Lung microvascular endothelial cell (primary cell): Measurements from ENCODE around the gene IL10RB. TPM values are rescaled to one million over a fixed set of nuclear protein-coding genes. Genes with fewer than 3 reads are reported as not detected.

ENCODE experiments used
- DNase-seq, 2 donors: peaks; one replicate each; pipeline versions ENCODE4 v3.0.0 to v3.0.0-alpha.2; 2010; ENCODE audit warnings: low read depth in 2 of 2
- total RNA-seq: library from RNA; depleted of rRNA; stranded (reverse); fragments of >200 nt; gene quantifications from 2 replicates; pipeline ENCODE4 v1.2.1, GENCODE V29; 2014

The IL10RB gene
- total RNA-seq, 1 donor from 2014 or later, result 46.4 TPM

DNA sequence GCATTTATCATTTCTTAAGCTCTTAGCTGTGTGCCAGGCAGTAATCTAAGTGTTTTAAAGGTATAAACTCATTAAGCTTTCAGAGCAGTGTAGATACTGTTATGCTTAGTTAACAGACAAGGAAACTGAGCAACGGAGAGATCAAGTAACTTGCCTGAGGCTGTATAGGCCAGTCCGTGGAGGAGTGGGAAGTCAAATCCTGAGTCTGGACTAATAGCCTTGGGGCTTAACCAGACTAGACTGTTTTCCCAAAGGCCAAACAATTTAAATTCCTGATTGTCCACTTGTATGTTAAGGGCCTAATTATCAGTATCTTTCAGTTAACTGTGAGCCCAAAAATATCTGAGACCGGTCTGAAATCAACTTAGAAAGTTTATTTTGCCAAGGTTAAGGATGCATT, 61.2 kb downstream of the IL10RB start:
- DNase-seq, result no peak

DNA sequence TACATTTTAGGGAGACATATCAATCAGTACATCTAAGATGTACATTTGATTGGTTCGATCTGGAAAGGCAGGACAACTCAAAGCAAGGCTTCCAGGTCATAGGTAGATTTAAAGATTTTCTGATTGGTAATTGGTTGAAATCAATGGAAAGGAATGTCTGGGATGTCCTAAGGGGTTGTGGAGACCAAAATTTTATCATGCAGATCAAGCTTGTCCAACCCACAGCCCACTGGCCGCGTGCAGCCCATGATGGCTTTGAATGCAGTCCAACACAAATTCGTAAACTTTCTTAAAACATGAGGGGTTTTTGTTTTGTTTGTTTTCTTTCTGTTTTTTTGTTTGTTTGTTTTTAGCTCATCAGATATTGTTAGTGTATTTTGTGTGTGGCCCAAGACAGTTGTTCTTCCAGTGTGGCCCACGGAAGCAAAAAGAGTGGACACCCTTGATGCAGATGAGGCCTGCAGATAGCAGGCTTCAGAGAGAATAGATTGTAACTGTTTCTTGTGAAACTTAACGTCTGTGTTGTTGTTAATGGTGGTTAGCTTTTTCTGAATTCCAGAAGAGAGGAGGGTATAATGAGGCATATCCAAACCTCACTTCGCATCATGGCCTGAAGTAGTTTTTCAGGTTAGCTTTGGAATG, 61.7 kb downstream of the IL10RB start:
- DNase-seq, result no peak

DNA sequence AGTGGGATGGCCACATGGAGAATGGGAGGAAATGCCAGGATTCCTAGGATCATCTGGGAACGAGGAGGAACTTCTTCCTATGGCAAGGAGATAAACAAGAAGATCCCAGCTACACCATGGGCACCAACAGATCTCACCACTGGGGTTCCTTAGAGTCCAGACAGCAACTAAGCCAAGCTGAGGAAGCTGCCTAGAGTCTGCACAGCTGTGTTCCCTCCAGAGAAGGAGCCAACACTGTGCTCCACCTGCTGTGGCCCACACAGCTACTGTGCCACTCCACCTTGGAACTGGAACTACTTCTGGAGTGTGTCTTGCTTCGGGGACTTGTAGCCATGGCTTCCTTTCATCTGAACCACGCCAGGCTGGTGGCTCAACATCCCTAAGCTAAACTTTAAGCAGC, 64.6 kb downstream of the IL10RB start:
- DNase-seq, result no peak

DNA sequence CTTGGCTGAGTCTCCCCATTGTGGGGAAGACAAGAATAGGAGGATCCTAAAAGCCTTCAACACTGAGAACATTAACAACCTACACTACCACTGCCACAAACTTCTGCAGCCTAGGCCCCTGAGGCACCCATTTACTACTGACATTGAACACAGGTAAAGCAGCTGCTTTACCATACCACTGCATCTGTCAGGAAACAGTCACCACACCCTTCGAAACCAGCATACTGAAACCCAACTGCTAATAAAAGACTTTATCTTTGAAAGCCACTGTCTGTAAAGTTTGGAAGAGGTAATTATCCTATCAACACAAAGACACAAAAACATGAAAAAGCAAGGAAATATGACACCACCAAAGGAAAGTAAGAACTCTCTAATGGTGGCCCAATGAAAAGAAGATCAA, 66.0 kb downstream of the IL10RB start:
- no peak for DNase-seq

DNA sequence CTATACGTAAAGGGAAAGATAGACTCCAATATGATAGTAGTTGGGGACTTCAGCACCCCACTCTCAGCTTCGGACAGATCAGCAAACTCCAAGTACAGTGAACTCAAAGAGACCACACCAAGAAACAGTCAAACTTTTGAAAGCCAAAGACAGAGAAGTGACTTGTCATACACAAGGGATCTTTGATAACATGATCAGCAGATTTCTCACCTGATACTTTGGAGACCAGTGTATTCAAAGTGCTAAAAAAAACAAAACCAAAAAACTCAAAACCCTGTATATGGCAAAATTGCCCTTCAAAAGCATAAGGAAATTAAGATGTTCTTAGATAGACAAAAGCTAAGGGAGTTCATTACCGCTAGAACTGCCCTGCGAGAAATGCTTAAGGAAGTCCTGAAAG, 68.0 kb downstream of the IL10RB start:
- DNase-seq, result no peak

DNA sequence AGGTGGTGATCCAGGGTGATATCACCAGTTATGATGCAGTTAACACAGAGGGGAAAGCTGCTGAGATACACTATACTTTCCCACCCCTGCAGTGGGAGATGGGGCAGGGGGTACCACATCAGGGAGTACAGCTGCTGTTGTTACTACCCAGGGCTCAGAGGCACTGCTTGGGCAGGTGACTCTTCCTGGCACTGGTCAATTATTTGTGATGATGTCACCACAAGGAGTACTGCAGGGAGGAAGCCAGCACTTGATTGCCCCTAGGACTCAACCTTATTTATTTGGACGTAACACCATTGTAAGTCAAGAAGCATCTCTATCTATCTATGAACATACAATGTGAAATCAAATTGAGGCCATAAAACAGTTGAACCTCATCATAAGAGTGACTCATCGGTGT, 68.7 kb downstream of the IL10RB start:
- no peak for DNase-seq

DNA sequence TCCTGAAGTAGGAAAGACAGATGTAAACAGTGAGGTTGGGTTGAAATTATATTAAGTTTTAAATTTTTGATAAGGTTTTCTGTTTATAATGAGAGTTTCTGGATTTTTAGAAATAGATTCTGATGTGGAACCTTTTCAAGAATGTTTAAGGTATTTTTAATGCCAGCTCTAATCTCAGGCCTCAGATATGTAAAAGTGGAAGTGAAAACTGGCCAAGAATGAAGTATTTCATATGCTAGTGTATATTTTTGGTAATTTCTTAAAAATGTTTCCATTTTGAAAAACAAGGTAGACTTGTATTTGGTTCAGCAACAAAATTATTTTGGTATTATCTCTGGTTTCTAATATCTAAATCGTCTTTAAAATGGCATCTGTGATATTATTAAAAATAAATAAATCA, 73.0 kb downstream of the IL10RB start:
- DNase-seq, result no peak

DNA sequence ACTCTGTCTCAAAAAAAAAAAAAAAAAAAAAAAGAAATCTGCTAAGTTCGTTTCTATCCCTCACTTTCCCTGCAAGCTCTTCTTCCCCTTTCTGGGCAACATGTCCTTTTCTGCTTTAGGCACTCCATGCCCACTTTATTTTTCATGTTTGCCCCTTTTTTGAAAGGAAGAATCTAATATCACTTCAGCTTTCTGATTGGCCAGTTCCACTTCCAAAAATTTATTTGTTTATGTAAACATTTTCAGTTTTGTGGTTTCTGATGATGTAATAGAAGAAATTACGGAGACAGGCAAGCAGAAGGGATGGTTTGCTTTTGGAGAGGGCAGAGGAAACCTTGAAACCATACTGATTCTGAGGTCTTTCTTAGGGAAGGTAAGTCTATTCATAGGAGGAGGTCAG, 73.8 kb downstream of the IL10RB start:
- DNase-seq, result no peak

DNA sequence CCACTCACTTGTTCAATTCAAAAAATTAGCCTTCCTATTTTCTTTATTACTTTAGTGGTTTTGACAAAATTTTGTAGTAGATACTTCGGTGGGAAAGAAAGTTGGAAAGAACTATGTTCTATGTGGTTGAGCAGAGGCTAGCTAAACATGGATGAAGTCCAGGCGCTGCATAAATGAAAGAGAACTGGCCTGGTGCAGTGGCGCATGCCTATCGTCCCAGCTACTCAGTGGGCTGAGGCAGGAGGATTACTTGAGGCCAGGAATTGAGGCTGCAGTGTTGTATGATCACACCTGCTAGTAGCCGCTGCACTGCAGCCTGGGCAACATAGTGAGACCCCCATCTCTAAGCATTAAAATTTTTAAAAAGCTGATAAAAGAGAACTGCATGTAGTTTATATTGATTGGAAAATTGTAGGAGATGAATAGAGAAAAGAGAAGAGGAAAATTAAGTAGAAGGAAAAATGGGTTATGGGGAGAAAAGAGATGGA, 79.6 kb downstream of the IL10RB start:
- DNase-seq, result no peak

Other genes with a start within 250 kb of the IL10RB start
- not detected in 2 replicates for gene OLIG2, start 240.4 kb upstream of the IL10RB start, total RNA-seq
- gene OLIG1, start 196.2 kb upstream of the IL10RB start, total RNA-seq, result not detected in 2 replicates
- gene IFNAR2, start 36.4 kb upstream of the IL10RB start, total RNA-seq, result 5.4 and 8.1 TPM in 2 replicates
- gene IFNAR1, start 58.6 kb downstream of the IL10RB start, total RNA-seq, result 13.1 and 19.2 TPM in 2 replicates
- gene IFNGR2, start 137.0 kb downstream of the IL10RB start, total RNA-seq, result 36.2 and 48.8 TPM in 2 replicates
- 13.7 and 23.4 TPM in 2 replicates for gene TMEM50B, start 213.6 kb downstream of the IL10RB start, total RNA-seq
- gene DNAJC28, start 225.3 kb downstream of the IL10RB start, total RNA-seq, result 0.99 and 1.1 TPM in 2 replicates